HepG2 (cell line): Measurements from ENCODE around the gene LOXL3. TPM values are rescaled to one million over a fixed set of nuclear protein-coding genes. Genes with fewer than 3 reads are reported as not detected.
A peak's percentile ranks its signal among the peaks of the same experiment; 100 is the strongest.

Source experiments
- HMGA1 ChIP-seq: sonication (generic); formaldehyde crosslinking; conservative IDR thresholded peaks from 2 replicates; pipeline ENCODE4 v1.4.0; 2020; ENCODE audit warnings: missing genetic modification reagents
- HNF4A ChIP-seq: sonication (generic); formaldehyde crosslinking; IDR thresholded peaks from 2 replicates; pipeline ENCODE4 v1.4.0; 2020; ENCODE audit warnings: missing genetic modification reagents
- TMF1 ChIP-seq: sonication (generic); formaldehyde crosslinking; IDR thresholded peaks from 2 replicates; pipeline ENCODE4 v1.8.1; 2022; ENCODE audit warnings: low read depth, missing genetic modification reagents
- ZBTB1 ChIP-seq: sonication (generic); formaldehyde crosslinking; IDR thresholded peaks from 2 replicates; pipeline ENCODE4 v1.4.0; 2020; ENCODE audit warnings: missing genetic modification reagents, borderline replicate concordance
- ZKSCAN5 ChIP-seq: sonication (generic); formaldehyde crosslinking; IDR thresholded peaks from 2 replicates; pipeline ENCODE4 v1.5.1; 2020; ENCODE audit warnings: mild to moderate bottlenecking, missing genetic modification reagents
- ZNF180 ChIP-seq: sonication (generic); formaldehyde crosslinking; IDR thresholded peaks from 2 replicates; pipeline ENCODE4 v1.4.0; 2020; ENCODE audit warnings: low read depth, missing genetic modification reagents, borderline replicate concordance
- ZNF20 ChIP-seq: sonication (generic); formaldehyde crosslinking; IDR thresholded peaks from 2 replicates; pipeline ENCODE4 v1.4.0; 2020; ENCODE audit warnings: mild to moderate bottlenecking, moderate library complexity, missing genetic modification reagents
- ZNF350 ChIP-seq: sonication (generic); formaldehyde crosslinking; IDR thresholded peaks from 2 replicates; pipeline ENCODE4 v1.4.0; 2020; ENCODE audit warnings: mild to moderate bottlenecking, low read depth, missing genetic modification reagents, borderline replicate concordance
- ZNF660 ChIP-seq: sonication (generic); formaldehyde crosslinking; IDR thresholded peaks from 2 replicates; pipeline ENCODE4 v1.5.1; 2020; ENCODE audit warnings: mild to moderate bottlenecking, low read depth, missing genetic modification reagents, borderline replicate concordance
- ZNF776 ChIP-seq: sonication (generic); formaldehyde crosslinking; IDR thresholded peaks from 2 replicates; pipeline ENCODE4 v1.4.0; 2020; ENCODE audit warnings: mild to moderate bottlenecking, missing genetic modification reagents
- ZSCAN9 ChIP-seq: IDR thresholded peaks from 2 replicates; pipeline ENCODE4 v1.6.1; 2016; ENCODE audit warnings: borderline replicate concordance
- polyA plus RNA-seq, 8 experiments: library from polyadenylated mRNA; depleted of rRNA in 3 of 8; stranded (reverse) in 7 of 8; unstranded in 1 of 8; fragments of >200 nt; fragmentation: Illumina TruSeq in 4 of 8; extraction: Trizol in 4 of 8; gene quantifications; 2 replicates each; pipeline versions ENCODE4 v1.2.1 to v1.2.3, GENCODE V29; 2011 to 2016; ENCODE audit warnings: low read depth in 4 of 8, missing spikeins in 1 of 8, mixed read lengths in 1 of 8; ENCODE audit not compliant: insufficient read depth in 1 of 8
- total RNA-seq, 5 experiments: library from RNA; depleted of rRNA; stranded (reverse); fragments of >200 nt; fragmentation: Illumina TruSeq; extraction: Trizol; gene quantifications; 2 replicates each; pipeline ENCODE4 v1.2.3, GENCODE V29; 2016; ENCODE audit warnings: low read depth in 1 of 5
- TF ChIP-seq, protein P1 (sequence below): IDR thresholded peaks from 2 replicates; pipeline ENCODE4 v1.4.0; 2020; ENCODE audit warnings: mild to moderate bottlenecking, missing genetic modification reagents
- TF ChIP-seq, protein P2 (sequence below): IDR thresholded peaks from 2 replicates; pipeline ENCODE4 v1.6.1; 2016; ENCODE audit warnings: missing compliant biosample characterization, missing genetic modification reagents, borderline replicate concordance
- TF ChIP-seq, protein P3 (sequence below): conservative IDR thresholded peaks from 2 replicates; pipeline ENCODE4 v1.6.1; 2018; ENCODE audit warnings: missing genetic modification reagents
- TF ChIP-seq, protein P4 (sequence below): sonication (generic); formaldehyde crosslinking; IDR thresholded peaks from 2 replicates; pipeline ENCODE4 v1.5.0; 2020; ENCODE audit warnings: missing genetic modification reagents
- TF ChIP-seq, protein P5 (sequence below): sonication (generic); formaldehyde crosslinking; IDR thresholded peaks from 2 replicates; pipeline ENCODE4 v1.4.0; 2020; ENCODE audit warnings: missing genetic modification reagents, borderline replicate concordance
- TF ChIP-seq, protein P6 (sequence below): sonication (generic); formaldehyde crosslinking; IDR thresholded peaks from 2 replicates; pipeline ENCODE4 v1.5.0; 2020; ENCODE audit warnings: mild to moderate bottlenecking, missing genetic modification reagents, moderate library complexity

Gene LOXL3
- total and polyA plus RNA-seq, 2 of the 13 experiments (the other 11 are each of a cell fraction or from before 2014, with no cell fraction given), result 0.55 to 6.5 TPM

DNA sequence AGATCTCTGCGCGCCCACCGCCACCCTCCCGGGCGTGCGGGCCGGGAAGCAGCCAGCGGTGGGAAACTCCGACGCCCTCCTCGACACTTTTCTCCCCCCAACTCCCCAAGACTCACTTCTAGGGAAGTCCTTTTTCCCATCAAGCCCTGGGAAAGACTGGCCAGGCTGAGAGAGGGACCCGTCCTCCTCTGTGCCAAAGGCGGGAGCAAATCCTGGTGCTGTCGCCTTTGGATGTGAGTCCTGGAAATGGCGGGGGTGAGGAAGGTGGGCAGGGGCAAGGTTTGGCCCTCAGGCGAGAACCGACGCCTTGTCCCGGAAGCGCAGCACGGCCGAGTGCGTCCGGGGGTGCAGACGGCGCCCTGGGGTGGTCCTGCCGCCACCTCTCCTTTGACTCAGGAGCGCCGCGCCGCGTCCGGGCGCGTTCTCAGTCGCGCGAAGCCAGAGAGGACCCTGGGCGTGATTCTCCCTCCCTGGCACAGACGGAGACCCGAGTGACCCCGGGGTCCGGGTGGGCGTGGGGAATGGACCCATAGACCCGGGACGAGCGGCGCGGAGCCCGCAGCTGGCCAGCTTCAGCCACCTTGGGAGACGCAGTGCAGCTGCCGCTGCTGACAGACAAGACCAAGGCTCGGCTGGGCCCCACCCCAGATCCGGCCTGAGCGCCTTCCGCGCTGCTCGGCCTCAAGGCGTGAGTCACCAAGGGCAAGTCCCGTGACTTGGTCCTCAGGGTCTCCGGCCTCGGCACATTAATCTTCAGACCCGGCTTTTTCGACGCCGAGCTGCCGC, 50.8 kb downstream of the LOXL3 start (continued):
- TF ChIP-seq, protein P1, sequence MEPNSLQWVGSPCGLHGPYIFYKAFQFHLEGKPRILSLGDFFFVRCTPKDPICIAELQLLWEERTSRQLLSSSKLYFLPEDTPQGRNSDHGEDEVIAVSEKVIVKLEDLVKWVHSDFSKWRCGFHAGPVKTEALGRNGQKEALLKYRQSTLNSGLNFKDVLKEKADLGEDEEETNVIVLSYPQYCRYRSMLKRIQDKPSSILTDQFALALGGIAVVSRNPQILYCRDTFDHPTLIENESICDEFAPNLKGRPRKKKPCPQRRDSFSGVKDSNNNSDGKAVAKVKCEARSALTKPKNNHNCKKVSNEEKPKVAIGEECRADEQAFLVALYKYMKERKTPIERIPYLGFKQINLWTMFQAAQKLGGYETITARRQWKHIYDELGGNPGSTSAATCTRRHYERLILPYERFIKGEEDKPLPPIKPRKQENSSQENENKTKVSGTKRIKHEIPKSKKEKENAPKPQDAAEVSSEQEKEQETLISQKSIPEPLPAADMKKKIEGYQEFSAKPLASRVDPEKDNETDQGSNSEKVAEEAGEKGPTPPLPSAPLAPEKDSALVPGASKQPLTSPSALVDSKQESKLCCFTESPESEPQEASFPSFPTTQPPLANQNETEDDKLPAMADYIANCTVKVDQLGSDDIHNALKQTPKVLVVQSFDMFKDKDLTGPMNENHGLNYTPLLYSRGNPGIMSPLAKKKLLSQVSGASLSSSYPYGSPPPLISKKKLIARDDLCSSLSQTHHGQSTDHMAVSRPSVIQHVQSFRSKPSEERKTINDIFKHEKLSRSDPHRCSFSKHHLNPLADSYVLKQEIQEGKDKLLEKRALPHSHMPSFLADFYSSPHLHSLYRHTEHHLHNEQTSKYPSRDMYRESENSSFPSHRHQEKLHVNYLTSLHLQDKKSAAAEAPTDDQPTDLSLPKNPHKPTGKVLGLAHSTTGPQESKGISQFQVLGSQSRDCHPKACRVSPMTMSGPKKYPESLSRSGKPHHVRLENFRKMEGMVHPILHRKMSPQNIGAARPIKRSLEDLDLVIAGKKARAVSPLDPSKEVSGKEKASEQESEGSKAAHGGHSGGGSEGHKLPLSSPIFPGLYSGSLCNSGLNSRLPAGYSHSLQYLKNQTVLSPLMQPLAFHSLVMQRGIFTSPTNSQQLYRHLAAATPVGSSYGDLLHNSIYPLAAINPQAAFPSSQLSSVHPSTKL, result peak; percentile 49
- TF ChIP-seq, protein P2, sequence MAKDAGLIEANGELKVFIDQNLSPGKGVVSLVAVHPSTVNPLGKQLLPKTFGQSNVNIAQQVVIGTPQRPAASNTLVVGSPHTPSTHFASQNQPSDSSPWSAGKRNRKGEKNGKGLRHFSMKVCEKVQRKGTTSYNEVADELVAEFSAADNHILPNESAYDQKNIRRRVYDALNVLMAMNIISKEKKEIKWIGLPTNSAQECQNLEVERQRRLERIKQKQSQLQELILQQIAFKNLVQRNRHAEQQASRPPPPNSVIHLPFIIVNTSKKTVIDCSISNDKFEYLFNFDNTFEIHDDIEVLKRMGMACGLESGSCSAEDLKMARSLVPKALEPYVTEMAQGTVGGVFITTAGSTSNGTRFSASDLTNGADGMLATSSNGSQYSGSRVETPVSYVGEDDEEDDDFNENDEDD, result peak; percentile 10; the same call in 1 of the 2 replicates
- TF ChIP-seq, protein P3, sequence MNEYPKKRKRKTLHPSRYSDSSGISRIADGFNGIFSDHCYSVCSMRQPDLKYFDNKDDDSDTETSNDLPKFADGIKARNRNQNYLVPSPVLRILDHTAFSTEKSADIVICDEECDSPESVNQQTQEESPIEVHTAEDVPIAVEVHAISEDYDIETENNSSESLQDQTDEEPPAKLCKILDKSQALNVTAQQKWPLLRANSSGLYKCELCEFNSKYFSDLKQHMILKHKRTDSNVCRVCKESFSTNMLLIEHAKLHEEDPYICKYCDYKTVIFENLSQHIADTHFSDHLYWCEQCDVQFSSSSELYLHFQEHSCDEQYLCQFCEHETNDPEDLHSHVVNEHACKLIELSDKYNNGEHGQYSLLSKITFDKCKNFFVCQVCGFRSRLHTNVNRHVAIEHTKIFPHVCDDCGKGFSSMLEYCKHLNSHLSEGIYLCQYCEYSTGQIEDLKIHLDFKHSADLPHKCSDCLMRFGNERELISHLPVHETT (CRISPR knock-in tag), result no peak
- TF ChIP-seq ZNF350 (CRISPR knock-in tag) (peak; percentile 39), ZNF20 (no peak; the same call in 1 of the 2 replicates), TMF1 (CRISPR knock-in tag) (peak; percentile 60; the same call in 1 of the 2 replicates), ZBTB1 (CRISPR knock-in tag) (no peak), ZSCAN9 (CRISPR knock-in tag) (no peak), ZNF660 (CRISPR knock-in tag) (no peak; the same call in 1 of the 2 replicates), ZNF180 (CRISPR knock-in tag) (no peak), HNF4A (CRISPR knock-in tag) (no peak; the same call in 1 of the 2 replicates), ZNF776 (CRISPR knock-in tag) (peak; percentile 61; the same call in 1 of the 2 replicates), ZKSCAN5 (CRISPR knock-in tag) (peak; percentile 50; the same call in 1 of the 2 replicates), HMGA1 (no peak)
- TF ChIP-seq, protein P4, sequence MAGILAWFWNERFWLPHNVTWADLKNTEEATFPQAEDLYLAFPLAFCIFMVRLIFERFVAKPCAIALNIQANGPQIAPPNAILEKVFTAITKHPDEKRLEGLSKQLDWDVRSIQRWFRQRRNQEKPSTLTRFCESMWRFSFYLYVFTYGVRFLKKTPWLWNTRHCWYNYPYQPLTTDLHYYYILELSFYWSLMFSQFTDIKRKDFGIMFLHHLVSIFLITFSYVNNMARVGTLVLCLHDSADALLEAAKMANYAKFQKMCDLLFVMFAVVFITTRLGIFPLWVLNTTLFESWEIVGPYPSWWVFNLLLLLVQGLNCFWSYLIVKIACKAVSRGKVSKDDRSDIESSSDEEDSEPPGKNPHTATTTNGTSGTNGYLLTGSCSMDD, result no peak
- TF ChIP-seq, protein P5, sequence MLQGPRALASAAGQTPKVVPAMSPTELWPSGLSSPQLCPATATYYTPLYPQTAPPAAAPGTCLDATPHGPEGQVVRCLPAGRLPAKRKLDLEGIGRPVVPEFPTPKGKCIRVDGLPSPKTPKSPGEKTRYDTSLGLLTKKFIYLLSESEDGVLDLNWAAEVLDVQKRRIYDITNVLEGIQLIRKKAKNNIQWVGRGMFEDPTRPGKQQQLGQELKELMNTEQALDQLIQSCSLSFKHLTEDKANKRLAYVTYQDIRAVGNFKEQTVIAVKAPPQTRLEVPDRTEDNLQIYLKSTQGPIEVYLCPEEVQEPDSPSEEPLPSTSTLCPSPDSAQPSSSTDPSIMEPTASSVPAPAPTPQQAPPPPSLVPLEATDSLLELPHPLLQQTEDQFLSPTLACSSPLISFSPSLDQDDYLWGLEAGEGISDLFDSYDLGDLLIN (CRISPR knock-in tag), result peak; percentile 96
- TF ChIP-seq, protein P6, sequence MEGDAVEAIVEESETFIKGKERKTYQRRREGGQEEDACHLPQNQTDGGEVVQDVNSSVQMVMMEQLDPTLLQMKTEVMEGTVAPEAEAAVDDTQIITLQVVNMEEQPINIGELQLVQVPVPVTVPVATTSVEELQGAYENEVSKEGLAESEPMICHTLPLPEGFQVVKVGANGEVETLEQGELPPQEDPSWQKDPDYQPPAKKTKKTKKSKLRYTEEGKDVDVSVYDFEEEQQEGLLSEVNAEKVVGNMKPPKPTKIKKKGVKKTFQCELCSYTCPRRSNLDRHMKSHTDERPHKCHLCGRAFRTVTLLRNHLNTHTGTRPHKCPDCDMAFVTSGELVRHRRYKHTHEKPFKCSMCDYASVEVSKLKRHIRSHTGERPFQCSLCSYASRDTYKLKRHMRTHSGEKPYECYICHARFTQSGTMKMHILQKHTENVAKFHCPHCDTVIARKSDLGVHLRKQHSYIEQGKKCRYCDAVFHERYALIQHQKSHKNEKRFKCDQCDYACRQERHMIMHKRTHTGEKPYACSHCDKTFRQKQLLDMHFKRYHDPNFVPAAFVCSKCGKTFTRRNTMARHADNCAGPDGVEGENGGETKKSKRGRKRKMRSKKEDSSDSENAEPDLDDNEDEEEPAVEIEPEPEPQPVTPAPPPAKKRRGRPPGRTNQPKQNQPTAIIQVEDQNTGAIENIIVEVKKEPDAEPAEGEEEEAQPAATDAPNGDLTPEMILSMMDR (CRISPR knock-in tag), result peak; percentile 96
